Lower lobe of right lung (tissue), 2 donors: ENCODE results near the gene COL23A1. TPM values are rescaled to one million over a fixed set of nuclear protein-coding genes. Genes with fewer than 3 reads are reported as not detected.

Source experiments
- ATAC-seq, 2 donors: fragments of 200-7000 bp; cut with Tn5 transposase; one replicate each; pipeline ENCODE4 v1.9.1; 2020 to 2022; ENCODE audit warnings: mild to moderate bottlenecking in 2 of 2, moderate library complexity in 2 of 2
- DNase-seq: peaks from one replicate; pipeline ENCODE4 v3.0.0-alpha.2; 2020
- H3K27ac ChIP-seq: fragments of 200-600 bp; one replicate; pipeline ENCODE4 v1.8.0; 2022
- H3K27me3 ChIP-seq: fragments of 200-600 bp; one replicate; pipeline ENCODE4 v1.8.0; 2022; ENCODE audit warnings: low read depth
- H3K36me3 ChIP-seq: fragments of 200-600 bp; one replicate; pipeline ENCODE4 v1.8.0; 2022; ENCODE audit warnings: mild to moderate bottlenecking
- H3K4me1 ChIP-seq: fragments of 200-600 bp; one replicate; pipeline ENCODE4 v1.8.0; 2022
- H3K4me3 ChIP-seq: fragments of 200-600 bp; one replicate; pipeline ENCODE4 v1.8.0; 2022; ENCODE audit warnings: mild to moderate bottlenecking
- H3K9me3 ChIP-seq: fragments of 200-600 bp; one replicate; pipeline ENCODE4 v1.8.0; 2022
- CTCF ChIP-seq: fragments of 200-600 bp; IDR thresholded peaks from one replicate; pipeline ENCODE4 v1.8.0; 2022; ENCODE audit warnings: antibody characterized with exemption, mild to moderate bottlenecking
- intact Hi-C: fragments of 100-400 bp; cut with DNase I; formaldehyde crosslinking; loops from one replicate; pipeline ENCODE4 v1.11.0; 2022
- total RNA-seq: library from RNA; stranded (reverse); fragmentation: NEBNext Ultra II Directional; extraction: Animal tissue kit (Norgen Biotek cat#: 25700); gene quantifications from one replicate; pipeline ENCODE4 v1.2.1, GENCODE V29; 2021
- donor health status: DM: no; HTN: yes; CAD: no; lungs with severe emphysema.

The COL23A1 gene
- total RNA-seq, 1 donor from 2014 or later, result 1.2 TPM

- no peak for TF ChIP-seq CTCF
- no peak for ATAC-seq
- intact Hi-C loops, result no loop called here
- Histone ChIP-seq H3K4me1 (no peaks in the 10 kb centered on the region), H3K36me3 (no peaks in the 10 kb centered on the region), H3K4me3 (no peak overlapping the region), H3K27ac (no peak overlapping the region), H3K27me3 (no peaks in the 10 kb centered on the region), H3K9me3 (no peaks in the 10 kb centered on the region)
- no peak for DNase-seq
These were observed 322.9 kb downstream of the COL23A1 start for GRCh38 chr5:178267245-178267644.

GRCh38 chr5:178266581-178266980, 323.6 kb downstream of the COL23A1 start:
- no peak for ATAC-seq
- DNase-seq, result no peak
- no peaks in the 10 kb centered on the region for H3K9me3 ChIP-seq
- H3K27ac ChIP-seq, result no peak overlapping the region
- no peaks in the 10 kb centered on the region for H3K36me3 ChIP-seq
- H3K27me3 ChIP-seq, result no peaks in the 10 kb centered on the region
- no peaks in the 10 kb centered on the region for H3K4me1 ChIP-seq
- no peak for TF ChIP-seq CTCF
- intact Hi-C loops, result no loop called here
- no peak overlapping the region for H3K4me3 ChIP-seq

- no peaks in the 10 kb centered on the region for H3K4me1 ChIP-seq
- no peak for DNase-seq
- H3K36me3 ChIP-seq, result no peaks in the 10 kb centered on the region
- H3K9me3 ChIP-seq, result no peaks in the 10 kb centered on the region
- intact Hi-C loops, result no loop called here
- no peak for TF ChIP-seq CTCF
- no peak overlapping the region for H3K4me3 ChIP-seq
- no peak overlapping the region for H3K27ac ChIP-seq
- no peaks in the 10 kb centered on the region for H3K27me3 ChIP-seq
- ATAC-seq, result no peak
These were observed 324.4 kb downstream of the COL23A1 start for GRCh38 chr5:178265746-178266145.

GRCh38 chr5:178264044-178264443, 326.1 kb downstream of the COL23A1 start:
- Histone ChIP-seq H3K27ac (no peak overlapping the region), H3K36me3 (no peaks in the 10 kb centered on the region), H3K4me1 (no peaks in the 10 kb centered on the region), H3K9me3 (no peaks in the 10 kb centered on the region), H3K27me3 (no peaks in the 10 kb centered on the region), H3K4me3 (no peak overlapping the region)
- TF ChIP-seq CTCF, result no peak
- ATAC-seq (no peak), DNase-seq (no peak)
- intact Hi-C loops, result no loop called here

- ATAC-seq (no peak), DNase-seq (no peak)
- Histone ChIP-seq H3K9me3 (no peaks in the 10 kb centered on the region), H3K4me3 (no peak overlapping the region), H3K27ac (no peak overlapping the region), H3K4me1 (no peaks in the 10 kb centered on the region), H3K36me3 (no peaks in the 10 kb centered on the region), H3K27me3 (no peaks in the 10 kb centered on the region)
- intact Hi-C loops, result no loop called here
- TF ChIP-seq CTCF, result no peak
These were observed 328.3 kb downstream of the COL23A1 start for GRCh38 chr5:178261666-178262600.
